GDM1 (cell line): Measurements from ENCODE around the gene FAM120C.
A peak's percentile ranks its signal among the peaks of the same experiment; 100 is the strongest.

Experiments used
- DNase-seq: peaks from one replicate; lab custom pipeline; 2025; lab: John Stamatoyannopoulos, UW

FAM120C gene

DNA sequence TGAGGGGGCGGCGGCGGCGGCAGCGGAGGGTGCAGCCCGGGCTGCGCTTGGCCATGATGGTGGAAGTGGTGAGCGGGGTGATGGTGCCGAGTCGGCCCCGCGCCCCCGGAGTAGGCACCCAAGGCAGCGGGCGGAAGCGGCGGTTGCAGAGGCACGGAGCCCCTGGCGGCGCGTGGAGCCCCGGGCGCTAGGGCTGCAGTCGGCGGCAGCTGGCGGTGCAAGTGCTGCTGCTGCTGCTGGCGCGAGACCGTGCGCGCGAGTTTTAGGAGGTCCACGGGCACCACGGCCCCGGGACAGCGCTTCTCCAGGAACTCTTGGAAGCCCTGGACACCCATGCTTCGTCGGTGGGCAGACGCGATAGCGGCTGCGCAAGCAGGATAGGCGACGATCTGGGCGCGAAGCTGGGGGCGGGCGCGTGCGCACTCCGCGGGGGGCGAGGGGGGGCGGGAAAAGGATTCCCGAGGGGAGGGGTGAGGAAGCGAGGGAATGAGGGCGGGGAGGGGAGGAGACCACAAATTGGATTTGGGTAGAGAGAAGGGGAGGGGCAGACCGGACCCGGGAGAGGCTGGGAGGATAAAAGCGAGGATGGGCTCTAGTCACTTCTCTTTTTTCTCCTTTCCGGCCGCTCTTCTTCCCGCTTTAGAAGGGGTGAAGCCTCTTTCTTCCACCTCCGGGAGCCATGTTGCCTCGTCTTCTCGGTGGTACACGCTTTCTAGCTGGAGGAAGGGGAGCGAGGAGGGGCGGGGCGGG lies at the start of gene FAM120C:
TSS of gene FAM120C (minus strand) at position 391 of the 750 bp plus-strand sequence. CDS start at position 335, 56 bp downstream.
- peak; percentile 64 for DNase-seq

DNA sequence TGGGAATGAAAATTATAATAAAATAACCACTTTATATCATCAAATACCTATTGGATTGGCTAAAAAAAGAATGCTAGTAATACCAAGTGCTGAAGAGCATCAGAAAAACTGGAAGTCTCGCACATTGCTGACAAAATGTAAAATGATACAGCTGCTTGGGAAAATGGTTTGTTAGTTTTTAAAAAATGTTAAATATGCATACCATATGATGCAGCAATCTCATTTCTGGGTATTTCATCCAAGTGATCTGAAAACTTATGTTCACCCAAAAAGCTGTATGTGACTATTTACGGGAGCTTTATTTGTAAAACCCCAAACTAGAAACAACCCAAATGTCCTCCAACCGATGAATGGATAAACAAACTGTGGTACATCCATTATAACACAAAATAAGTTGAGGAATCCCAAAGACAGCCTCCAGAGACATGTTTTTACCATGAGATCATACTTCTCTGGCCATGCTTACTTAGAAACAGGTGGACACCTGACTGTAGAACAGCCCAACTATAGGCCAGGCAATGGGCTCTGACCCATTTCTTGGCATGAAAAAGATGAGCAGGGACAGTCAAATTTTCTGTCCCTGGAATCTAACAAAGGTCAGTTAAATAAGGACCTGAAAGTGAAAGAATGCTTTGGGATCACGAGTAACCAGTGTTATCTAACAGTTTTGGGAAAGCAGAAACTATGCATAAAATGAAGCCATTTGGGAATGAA lies 47.5 kb upstream of the FAM120C start:
- no peak for DNase-seq

DNA sequence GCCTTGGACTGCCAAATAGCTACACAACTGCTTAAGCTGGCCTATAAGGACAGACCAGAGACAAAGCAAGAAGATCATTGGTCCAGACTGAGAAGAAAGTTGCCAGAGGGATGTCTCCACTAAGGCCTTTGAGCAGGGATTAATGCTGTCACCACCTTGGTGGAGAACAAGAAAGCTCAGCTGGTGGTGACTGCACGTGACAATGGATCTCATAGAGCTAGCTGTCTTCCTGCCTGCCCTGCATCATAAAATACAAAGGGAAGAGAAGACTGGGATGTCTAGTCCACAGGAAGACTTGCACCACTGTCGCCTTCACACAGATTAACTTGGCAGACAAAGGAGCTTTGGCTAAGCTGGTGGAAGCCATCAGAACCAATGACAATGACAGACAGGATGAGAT lies 40.5 kb upstream of the FAM120C start:
- DNase-seq, result no peak

- no peak for DNase-seq
Observed at GRCh38 chrX:54213603-54214002, 30.5 kb upstream of the FAM120C start.

- no peak for DNase-seq
Observed at GRCh38 chrX:54208531-54208930, 25.5 kb upstream of the FAM120C start.

DNA sequence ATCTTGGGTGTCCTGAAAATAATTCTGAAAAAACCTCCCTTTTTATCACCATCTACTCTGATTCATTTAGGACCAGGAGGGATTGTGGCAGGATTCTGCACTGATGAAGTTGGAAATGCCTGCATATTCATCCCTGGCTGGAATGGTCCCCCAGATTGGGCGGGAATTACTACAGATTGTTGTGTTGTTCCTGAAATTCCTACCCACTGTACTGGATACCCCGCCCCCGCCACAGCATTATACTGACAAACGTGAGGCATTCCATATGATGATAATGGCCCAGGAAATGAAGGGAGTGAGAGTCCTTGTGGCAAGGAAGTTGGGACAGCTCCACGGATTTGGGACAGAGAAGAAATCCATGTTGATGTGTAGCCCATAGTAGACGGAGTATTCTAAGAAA lies 15.2 kb upstream of the FAM120C start:
- no peak for DNase-seq

GRCh38 chrX:54194982-54195588 lies 12.0 kb upstream of the FAM120C start:
- no peak for DNase-seq

- DNase-seq, result no peak
Observed at GRCh38 chrX:54193085-54193821, 10.2 kb upstream of the FAM120C start.

DNA sequence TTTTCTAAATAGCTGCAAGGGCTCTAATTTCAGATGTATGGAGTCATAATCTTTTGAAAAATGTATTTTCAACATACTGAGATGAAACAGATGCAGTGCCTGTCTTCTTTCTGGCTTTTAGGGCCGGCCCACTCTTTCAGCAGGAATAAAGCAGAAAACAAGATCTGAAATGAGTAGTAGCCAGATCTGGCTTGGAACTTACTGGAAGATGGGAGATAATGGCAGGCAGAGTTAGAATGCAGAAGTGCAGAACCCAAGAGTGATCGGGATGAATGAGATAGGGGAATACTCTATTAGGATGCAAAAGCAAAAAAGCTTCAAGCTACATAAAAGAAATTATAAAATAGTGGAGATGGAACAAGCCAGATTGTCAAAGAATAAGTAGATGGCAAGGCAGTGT lies 1.4 kb upstream of the FAM120C start:
- DNase-seq, result no peak

GRCh38 chrX:54182194-54182863 lies 725 bp downstream of the FAM120C start:
- peak; percentile 8 for DNase-seq

GRCh38 chrX:54181202-54181953 lies 1.7 kb downstream of the FAM120C start:
- DNase-seq, result no peak

DNA sequence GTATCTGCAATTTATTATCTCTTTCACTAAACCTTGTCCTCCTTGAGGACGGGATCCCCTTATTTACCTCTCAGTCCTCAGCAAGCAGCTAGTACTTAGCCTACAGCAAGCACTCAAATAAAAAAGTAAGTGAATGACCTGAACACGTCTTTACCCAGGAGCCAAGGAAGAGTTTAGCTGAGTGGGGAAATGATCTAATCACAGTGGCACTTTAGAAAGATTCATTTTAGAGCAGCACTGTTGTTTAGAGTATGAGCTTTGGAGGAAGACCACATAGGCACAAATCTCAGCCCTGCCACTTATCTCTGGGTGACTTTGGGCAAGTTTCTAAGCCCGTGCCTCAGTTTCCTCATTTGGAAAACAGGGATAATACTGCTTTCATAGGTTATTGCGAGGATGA lies 2.7 kb downstream of the FAM120C start:
- no peak for DNase-seq

DNA sequence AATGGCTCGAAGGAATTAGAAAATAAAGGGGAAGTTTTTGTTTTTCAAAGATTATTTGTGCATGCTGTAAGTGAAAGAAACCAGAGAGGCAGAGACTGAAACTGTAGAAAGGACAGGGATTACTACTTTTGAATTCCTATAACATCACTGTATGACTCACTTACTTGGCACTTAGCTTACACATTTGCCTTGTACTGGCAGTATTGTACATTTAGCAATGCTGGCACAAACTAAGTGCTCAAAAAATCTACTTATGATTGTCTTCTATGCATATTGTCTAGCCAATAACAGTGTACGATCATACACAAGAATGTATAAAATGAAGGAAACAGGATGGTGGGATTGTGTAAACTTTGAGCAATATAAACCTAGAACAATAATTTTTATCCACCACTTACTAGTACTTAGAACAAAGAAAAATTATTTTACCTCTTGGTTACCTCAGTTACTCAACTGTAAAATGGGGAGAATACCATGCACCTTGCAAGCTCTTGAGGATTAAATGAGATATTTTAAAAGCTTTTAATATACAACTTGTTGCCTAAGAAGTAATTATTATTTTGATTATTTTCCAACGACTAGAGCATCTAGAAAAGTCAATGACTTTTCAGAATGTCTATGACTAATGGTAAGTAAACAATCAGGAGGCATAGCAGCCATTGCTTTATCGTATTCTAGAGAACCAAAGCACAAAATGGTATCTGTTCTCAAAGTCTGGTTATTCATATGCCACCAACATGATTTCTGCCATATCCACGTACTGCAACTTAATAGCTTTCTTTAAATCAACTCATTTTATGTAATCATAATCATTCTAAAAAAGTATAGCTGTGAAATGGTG lies 4.7 kb downstream of the FAM120C start:
- DNase-seq, result no peak

DNA sequence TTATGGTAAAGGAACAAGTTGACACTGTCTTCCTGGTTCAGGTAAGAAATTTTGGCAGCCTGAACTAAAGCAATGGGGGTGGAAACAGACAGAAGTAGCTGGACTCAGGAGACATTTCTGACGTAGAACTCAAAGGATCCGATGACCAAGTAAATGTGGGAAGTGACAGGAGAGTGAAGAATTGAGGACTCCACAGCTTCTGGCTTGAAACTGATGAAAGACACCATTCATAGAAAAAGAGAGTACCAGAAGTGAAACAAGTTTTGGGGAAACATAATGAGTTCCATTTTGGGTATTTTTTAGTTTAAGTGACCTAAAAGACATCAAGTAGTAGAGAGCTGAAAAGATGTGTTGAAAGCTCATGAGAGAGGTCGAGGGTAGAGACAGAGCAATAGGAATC lies 5.7 kb downstream of the FAM120C start:
- no peak for DNase-seq

DNA sequence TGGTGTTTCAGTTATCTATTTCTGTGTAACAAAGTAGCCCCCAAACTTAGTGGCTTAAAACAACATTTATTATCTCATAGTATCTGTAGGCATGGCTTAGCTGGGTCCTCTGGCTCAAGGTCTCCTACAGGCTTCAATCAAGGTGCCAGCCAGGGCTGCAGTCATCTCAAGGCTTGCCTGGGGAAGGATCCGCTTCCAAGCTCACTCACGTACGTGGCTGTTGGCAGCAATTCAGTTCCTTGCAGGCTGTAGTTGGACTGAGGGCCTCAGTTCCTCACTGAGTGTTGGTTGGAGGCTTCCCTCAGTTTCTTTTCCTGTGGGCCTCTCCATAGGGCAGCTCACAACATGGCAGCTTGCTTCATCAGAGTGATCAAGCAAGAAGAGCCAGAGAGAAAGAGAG lies 9.3 kb downstream of the FAM120C start:
- no peak for DNase-seq

GRCh38 chrX:54172455-54172854 lies 10.6 kb downstream of the FAM120C start:
- DNase-seq, result no peak

- DNase-seq, result no peak
Observed at GRCh38 chrX:54171527-54172250, 11.4 kb downstream of the FAM120C start.

- DNase-seq, result no peak
Observed at GRCh38 chrX:54171091-54171490, 12.0 kb downstream of the FAM120C start.

DNA sequence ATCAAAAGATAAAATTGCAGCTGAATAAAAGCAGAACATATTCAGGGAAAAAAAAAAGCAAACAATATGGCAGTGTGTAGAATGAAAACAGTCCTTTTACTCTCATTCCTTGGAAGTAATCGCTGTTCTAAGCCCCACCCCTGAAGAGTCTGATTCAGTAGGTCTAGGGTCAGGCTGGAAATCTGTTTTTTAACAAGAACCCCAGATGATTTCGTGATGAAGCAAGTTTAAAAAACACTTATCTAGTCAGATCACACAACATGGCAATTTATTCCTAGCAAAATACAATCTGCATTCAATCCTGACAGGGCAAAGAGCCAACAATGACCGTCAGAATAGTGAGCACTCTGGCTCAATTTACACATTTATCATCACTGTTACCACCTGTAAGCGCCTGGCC lies 16.1 kb downstream of the FAM120C start:
- DNase-seq, result no peak

GRCh38 chrX:54157561-54157960 lies 25.5 kb downstream of the FAM120C start:
- DNase-seq, result no peak
